ENCODE data around the gene PHF21B.
A peak's percentile ranks its signal among the peaks of the same experiment; 100 is the strongest.
"Not testable (repeated sequence)": the region's sequence is repeated elsewhere in the genome, so short reads cannot be mapped to it uniquely, and the experiment has no call there.

The PHF21B gene

GRCh38 chr22:44926491-44927415 lies 83.1 kb downstream of the PHF21B start:
- H3K9me3 ChIP-seq, result peaks cover 0 to 11% (median 0%) of the 10 kb centered on the region in 3 donors
- H3K4me3 ChIP-seq, result no peak overlapping the region
- H3K27ac ChIP-seq, result no peak overlapping the region
- TF ChIP-seq CTCF (IDR thresholded peaks at IDR 0.05), result no peak
- H3K36me3 ChIP-seq, result no peaks in the 10 kb centered on the region
- H3K27me3 ChIP-seq, result peaks cover 0 to 43% of the 10 kb centered on the region in 2 donors
- DNase-seq, result no peak
- intact Hi-C loops (cut with DNase I; ENCODE audit: low total_unique reads), result no loop called here
- no peaks in the 10 kb centered on the region for H3K4me1 ChIP-seq

DNA sequence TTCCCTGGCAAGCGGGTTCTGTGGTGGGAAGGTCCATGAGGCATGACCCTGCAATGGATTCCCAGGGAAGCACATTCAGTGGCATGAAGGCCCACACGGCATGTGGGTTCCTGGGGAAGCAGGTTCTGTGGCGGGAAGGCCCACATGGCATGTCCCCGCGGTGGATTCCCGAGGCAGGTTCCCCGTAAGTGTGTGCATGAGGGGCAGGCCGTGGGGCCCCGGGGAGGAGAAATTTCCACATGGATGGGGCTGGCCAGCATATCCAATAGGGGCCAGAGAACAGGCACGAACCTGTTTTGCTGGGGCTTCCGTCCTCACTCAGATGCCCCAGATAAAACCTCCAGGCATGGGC lies 83.7 kb downstream of the PHF21B start:
- no peak for TF ChIP-seq CTCF (IDR thresholded peaks at IDR 0.05)
- H3K27me3 ChIP-seq, result peaks cover 0 to 43% of the 10 kb centered on the region in 2 donors
- peaks cover 0 to 11% (median 0%) of the 10 kb centered on the region in 3 donors for H3K9me3 ChIP-seq
- no peak overlapping the region for H3K4me3 ChIP-seq
- no peak overlapping the region for H3K27ac ChIP-seq
- H3K36me3 ChIP-seq, result no peaks in the 10 kb centered on the region
- no peaks in the 10 kb centered on the region for H3K4me1 ChIP-seq
- DNase-seq, result no peak
- intact Hi-C loops (cut with DNase I; ENCODE audit: low total_unique reads), result no loop called here

- no peak for DNase-seq
- H3K9me3 ChIP-seq, result peaks cover 0 to 11% (median 0%) of the 10 kb centered on the region in 3 donors
- peaks cover 0 to 39% of the 10 kb centered on the region in 2 donors for H3K27me3 ChIP-seq
- H3K4me3 ChIP-seq, result no peak overlapping the region
- no peaks in the 10 kb centered on the region for H3K36me3 ChIP-seq
- no peak for TF ChIP-seq CTCF (IDR thresholded peaks at IDR 0.05)
- no peaks in the 10 kb centered on the region for H3K4me1 ChIP-seq
- intact Hi-C loops (cut with DNase I; ENCODE audit: low total_unique reads), result no loop called here
- no peak overlapping the region for H3K27ac ChIP-seq
These were observed 84.2 kb downstream of the PHF21B start for GRCh38 chr22:44925465-44926123.

DNA sequence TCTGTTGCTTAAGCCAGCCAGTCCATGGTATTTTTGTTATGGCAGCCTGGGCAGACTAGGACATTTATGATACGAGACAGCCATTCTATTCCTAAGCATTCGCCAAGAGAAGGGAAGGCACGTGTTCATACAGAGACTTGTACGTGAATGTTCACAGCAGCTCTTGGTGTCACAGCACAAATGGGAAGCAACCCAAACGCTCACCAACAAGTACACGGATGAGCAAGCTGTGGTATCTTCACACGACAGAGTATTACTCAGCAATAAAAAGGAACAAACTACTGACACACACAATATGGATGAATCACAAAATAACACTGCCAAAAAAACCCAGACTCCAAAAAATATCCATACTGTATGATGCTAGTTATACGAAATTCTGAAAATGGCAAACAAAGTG lies 85.1 kb downstream of the PHF21B start:
- H3K27me3 ChIP-seq, result peaks cover 0 to 31% of the 10 kb centered on the region in 2 donors
- H3K4me1 ChIP-seq, result no peaks in the 10 kb centered on the region
- intact Hi-C loops (cut with DNase I; ENCODE audit: low total_unique reads), result no loop called here
- no peaks in the 10 kb centered on the region for H3K36me3 ChIP-seq
- peaks cover 0 to 11% (median 0%) of the 10 kb centered on the region in 3 donors for H3K9me3 ChIP-seq
- no peak for TF ChIP-seq CTCF (IDR thresholded peaks at IDR 0.05)
- H3K4me3 ChIP-seq, result no peak overlapping the region
- H3K27ac ChIP-seq, result no peak overlapping the region
- DNase-seq, result peak in 1 of 2 donors; percentile 4

DNA sequence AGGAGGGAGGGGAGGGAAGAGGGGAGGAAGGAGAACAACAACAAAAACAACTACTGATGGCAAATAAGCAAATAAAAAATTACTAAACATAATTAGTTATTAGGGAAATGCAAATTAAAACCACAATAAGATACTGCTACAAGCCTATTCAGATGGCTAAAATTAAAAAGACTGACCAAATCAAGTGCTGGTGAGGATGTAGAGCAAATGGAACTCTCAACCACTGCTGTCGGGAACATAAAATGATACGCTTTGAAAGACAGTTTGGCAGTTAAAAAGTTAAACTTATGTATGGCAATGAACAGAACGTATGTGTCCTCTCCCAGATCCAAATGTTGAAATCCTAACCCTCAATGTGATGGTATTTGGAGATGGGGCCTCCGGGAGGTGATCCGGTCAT lies 85.7 kb downstream of the PHF21B start:
- no peak for TF ChIP-seq CTCF (IDR thresholded peaks at IDR 0.05)
- H3K27me3 ChIP-seq, result peaks cover 0 to 25% of the 10 kb centered on the region in 2 donors
- no peaks in the 10 kb centered on the region for H3K36me3 ChIP-seq
- H3K27ac ChIP-seq, result no peak overlapping the region
- no peaks in the 10 kb centered on the region for H3K4me1 ChIP-seq
- DNase-seq, result no peak
- H3K9me3 ChIP-seq, result peaks cover 0 to 11% (median 0%) of the 10 kb centered on the region in 3 donors
- no peak overlapping the region for H3K4me3 ChIP-seq
- intact Hi-C loops (cut with DNase I; ENCODE audit: low total_unique reads), result no loop called here

DNA sequence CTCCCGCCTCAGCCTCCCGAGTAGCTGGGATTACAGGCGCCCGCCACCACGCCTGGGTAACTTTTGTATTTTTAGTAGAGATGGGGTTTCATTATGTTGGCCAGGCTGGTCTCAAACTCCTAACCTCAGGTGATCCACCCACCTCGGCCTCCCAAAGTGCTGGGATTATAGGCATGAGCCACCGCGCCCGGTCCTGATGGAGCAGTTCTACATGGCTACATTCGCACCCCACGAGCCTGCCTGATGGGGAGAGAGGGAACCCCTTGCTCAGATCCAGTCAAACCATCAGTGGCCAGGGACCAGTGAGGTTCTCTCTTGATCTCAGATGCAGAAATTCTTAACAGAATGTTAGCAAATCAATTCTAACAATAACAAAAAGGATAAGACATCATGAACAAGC lies 88.0 kb downstream of the PHF21B start:
- Histone ChIP-seq H3K9me3 (peaks cover 0 to 11% (median 0%) of the 10 kb centered on the region in 3 donors), H3K27me3 (peaks cover 0 to 14% of the 10 kb centered on the region in 2 donors)
- peak in 1 of 2 donors; percentile 43 for DNase-seq
- H3K36me3 ChIP-seq; H3K4me1 ChIP-seq; intact Hi-C loops (cut with DNase I; ENCODE audit: low total_unique reads); H3K4me3 ChIP-seq; H3K27ac ChIP-seq: not testable (repeated sequence)

All from tibial artery (tissue), 4 donors.